Femur (tissue), 1 donor: ENCODE results near the gene MRM3.
"Not testable (repeated sequence)": the region's sequence is repeated elsewhere in the genome, so short reads cannot be mapped to it uniquely, and the experiment has no call there.

Experiments used
- DNase-seq: peaks from one replicate; pipeline ENCODE4 v3.0.0-alpha.2; 2017

MRM3 gene

GRCh38 chr17:781805-782731 lies at the start of gene MRM3, which contains the start of gene GLOD4:
TSS of gene MRM3 (plus strand) at chr17:782353. CDS start at chr17:782379, 26 bp downstream.
TSS of gene GLOD4 (minus strand) at chr17:782280. CDS start at chr17:782255, 25 bp downstream.
- peak; percentile 96 for DNase-seq

GRCh38 chr17:732902-733720 lies 49.0 kb upstream of the MRM3 start:
- DNase-seq: peak; percentile 44

- DNase-seq: no peak
Observed at GRCh38 chr17:733743-734142, 48.4 kb upstream of the MRM3 start.

GRCh38 chr17:737561-738113 lies 44.5 kb upstream of the MRM3 start:
- no peak for DNase-seq

GRCh38 chr17:740240-741017 lies 41.7 kb upstream of the MRM3 start:
- no peak for DNase-seq

- DNase-seq: no peak
Observed at GRCh38 chr17:742147-742793, 39.9 kb upstream of the MRM3 start.

GRCh38 chr17:743139-743538 lies 39.0 kb upstream of the MRM3 start:
- no peak for DNase-seq

- DNase-seq: no peak
Observed at GRCh38 chr17:744937-745336, 37.2 kb upstream of the MRM3 start.

GRCh38 chr17:745406-745805 lies 36.7 kb upstream of the MRM3 start:
- DNase-seq: no peak

- DNase-seq: no peak
Observed at GRCh38 chr17:746181-746580, 36.0 kb upstream of the MRM3 start.

- DNase-seq: no peak
Observed at GRCh38 chr17:746783-747629, 35.1 kb upstream of the MRM3 start.

GRCh38 chr17:748604-749003 lies 33.5 kb upstream of the MRM3 start:
- DNase-seq: not testable (repeated sequence)

- not testable (repeated sequence) for DNase-seq
Observed at GRCh38 chr17:749359-749758, 32.8 kb upstream of the MRM3 start.

GRCh38 chr17:750431-751037 lies 31.6 kb upstream of the MRM3 start:
- no peak for DNase-seq

- DNase-seq: peak; percentile 55
Observed at GRCh38 chr17:751269-752001, 30.7 kb upstream of the MRM3 start.

- DNase-seq: peak; percentile 97
Observed at GRCh38 chr17:752002-752619, 30.0 kb upstream of the MRM3 start, which contains the start of gene GEMIN4. TSS of gene GEMIN4 (minus strand) at chr17:752264. CDS start at chr17:752142, 122 bp downstream.

- peak; percentile 87 for DNase-seq
Observed at GRCh38 chr17:752620-753219, 29.4 kb upstream of the MRM3 start.

- no peak for DNase-seq
Observed at GRCh38 chr17:753418-753817, 28.7 kb upstream of the MRM3 start.
